ENCODE measurements around the gene SCAMP2.

Gene SCAMP2

GRCh38 chr15:74838137-74838516 lies 35.0 kb downstream of the SCAMP2 start:
- no peak for DNase-seq (ENCODE audit: low read depth)

- no peak for DNase-seq (ENCODE audit: low read depth)
These were observed 35.6 kb downstream of the SCAMP2 start for GRCh38 chr15:74837482-74838136.

DNA sequence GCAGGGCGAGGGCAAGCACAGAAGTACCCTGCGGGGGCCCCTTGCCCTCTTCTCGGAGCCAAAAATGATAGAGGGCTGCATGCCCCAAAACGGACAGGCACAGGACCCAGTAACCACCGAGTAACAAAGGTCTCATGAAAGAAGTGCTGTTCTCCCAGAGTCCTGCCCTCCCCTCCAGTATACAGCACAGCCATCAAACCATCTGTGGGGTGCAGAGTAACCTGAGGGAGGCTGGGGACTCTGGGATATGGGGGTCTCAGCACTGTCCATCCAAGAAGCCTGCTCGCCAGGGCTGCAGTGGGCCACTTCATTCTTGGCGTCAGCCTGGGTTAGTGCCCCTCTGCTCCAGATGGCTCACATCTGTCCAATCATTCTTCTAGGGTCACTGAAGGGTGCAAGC lies 36.3 kb downstream of the SCAMP2 start:
- no peak for DNase-seq (ENCODE audit: low read depth)

DNA sequence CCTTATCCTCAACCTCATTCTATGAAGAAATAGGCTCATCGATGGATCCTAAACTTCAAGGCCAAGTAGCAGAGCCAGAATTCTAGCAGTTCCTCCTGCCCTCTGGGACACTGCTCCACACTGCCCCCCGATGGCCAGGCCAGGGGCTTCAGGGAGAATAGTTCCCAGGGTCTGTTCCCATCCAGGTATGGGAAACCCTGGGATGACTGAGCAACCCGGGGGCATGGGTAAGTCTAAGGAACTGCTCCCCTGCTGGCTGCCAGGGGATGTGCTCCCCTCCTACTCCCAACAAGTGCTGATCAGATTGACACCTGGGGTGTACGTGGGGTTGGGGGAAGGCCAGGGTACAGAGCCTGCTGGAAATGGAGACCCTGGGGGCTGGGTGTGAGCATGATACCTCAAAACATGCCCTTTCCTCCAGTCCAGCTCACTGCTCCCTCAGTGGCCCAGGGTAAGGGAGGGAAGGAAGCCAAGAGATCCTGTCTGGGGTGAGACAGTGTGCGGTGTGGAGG lies 37.8 kb downstream of the SCAMP2 start:
- DNase-seq (ENCODE audit: low read depth) = no peak

- DNase-seq (ENCODE audit: low read depth) = no peak
These were observed 39.6 kb downstream of the SCAMP2 start for GRCh38 chr15:74833376-74834107.

GRCh38 chr15:74832826-74833225 lies 40.3 kb downstream of the SCAMP2 start:
- DNase-seq (ENCODE audit: low read depth) = no peak

GRCh38 chr15:74831813-74832495 lies 41.2 kb downstream of the SCAMP2 start:
- no peak for DNase-seq (ENCODE audit: low read depth)

DNA sequence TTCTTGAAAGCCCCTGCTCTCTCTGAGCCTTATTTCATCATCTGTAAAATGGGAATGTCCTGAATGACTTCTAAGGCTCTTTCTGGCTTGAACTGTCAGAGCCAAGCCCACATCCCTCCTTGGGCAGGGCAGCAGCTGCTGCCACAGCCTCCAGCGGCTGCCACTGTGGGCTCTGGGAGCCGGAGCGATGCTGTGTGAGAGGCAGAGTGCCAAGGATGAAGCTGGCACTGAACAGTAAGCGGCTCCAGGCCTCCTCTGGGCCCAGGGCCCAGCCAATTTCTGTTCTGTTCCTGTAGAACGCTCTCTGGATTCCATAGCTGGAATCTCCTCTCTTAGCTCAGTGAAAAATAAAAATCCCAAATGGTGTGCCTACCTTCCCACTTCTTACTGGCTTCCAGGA lies 42.3 kb downstream of the SCAMP2 start:
- no peak for DNase-seq (ENCODE audit: low read depth)

DNA sequence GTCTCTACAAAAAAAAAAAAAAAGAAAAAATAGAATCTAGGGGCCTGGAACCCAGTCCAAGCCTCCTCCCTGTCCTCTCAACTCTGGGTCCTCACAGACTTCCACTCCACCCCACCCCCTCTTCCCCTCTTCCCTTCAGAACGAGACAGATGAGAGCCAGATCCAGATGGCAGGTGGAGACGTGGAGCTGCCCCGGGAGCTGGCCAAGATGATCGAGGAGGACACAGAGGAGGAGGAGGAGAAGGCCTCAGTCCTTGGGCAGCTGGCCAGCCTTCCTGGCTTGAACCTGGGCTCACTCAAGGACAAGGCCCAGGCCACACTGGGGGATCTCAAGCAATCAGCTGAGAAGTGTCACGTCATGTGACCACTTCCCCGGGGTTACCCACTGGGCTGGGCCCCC lies 43.2 kb downstream of the SCAMP2 start:
- no peak for DNase-seq (ENCODE audit: low read depth)

GRCh38 chr15:74829486-74829885 lies 43.7 kb downstream of the SCAMP2 start:
- DNase-seq (ENCODE audit: low read depth) = no peak

GRCh38 chr15:74828835-74829234 lies 44.3 kb downstream of the SCAMP2 start:
- DNase-seq (ENCODE audit: low read depth) = no peak

- DNase-seq (ENCODE audit: low read depth) = no peak
These were observed 45.6 kb downstream of the SCAMP2 start for GRCh38 chr15:74827614-74828013.

DNA sequence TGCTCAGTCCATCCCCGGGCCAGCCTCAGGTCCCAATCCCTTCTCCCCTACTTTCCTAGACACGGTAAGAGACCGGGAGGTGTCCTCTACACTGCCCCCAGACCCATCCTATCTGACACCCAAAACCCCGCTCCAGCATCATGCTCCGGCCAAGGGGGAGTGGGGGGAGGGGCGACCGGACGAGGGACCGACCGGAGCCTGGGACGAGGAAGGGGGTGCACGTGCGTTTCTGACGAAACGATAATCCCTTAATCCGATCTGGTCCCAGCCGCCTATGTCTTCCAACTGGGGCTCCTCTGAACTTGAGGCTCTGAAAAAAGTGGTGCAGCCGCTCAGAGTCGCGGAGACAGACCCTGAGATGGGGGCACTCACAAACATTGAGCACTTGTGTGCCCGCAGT lies 46.2 kb downstream of the SCAMP2 start:
- no peak for DNase-seq (ENCODE audit: low read depth)

GRCh38 chr15:74826364-74826819 lies 46.8 kb downstream of the SCAMP2 start, which contains the start of gene CPLX3:
CPLX3 (plus strand) TSS chr15:74826627; CDS start chr15:74826704, 77 bp downstream.
- no peak for DNase-seq (ENCODE audit: low read depth)

GRCh38 chr15:74825866-74826265 lies 47.3 kb downstream of the SCAMP2 start:
- DNase-seq (ENCODE audit: low read depth) = no peak

DNA sequence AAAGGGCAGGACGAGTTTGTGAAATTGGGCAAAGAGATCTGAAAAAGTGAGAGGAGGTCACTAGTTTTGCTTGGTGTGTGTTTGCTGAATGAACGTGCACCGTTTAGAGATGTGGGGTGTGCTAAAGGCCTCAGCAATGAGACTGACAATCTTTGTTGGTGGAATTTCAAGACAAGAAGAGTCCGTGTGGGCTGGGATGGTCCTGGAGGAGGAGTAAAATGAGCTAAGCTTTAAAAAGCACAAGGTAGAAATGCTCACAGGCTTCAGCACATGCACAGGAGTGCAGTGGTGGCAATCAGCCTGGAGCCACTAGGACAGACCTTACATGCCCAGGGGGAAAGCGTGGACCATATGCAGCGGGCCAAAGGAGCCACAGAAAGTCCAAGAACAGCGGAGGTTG lies 48.2 kb downstream of the SCAMP2 start:
- no peak for DNase-seq (ENCODE audit: low read depth)

- DNase-seq (ENCODE audit: low read depth) = no peak
These were observed 49.8 kb downstream of the SCAMP2 start for GRCh38 chr15:74823324-74823723.

- DNase-seq (ENCODE audit: low read depth) = no peak
These were observed 50.9 kb downstream of the SCAMP2 start for GRCh38 chr15:74822233-74822632.

GRCh38 chr15:74821790-74822158 lies 51.4 kb downstream of the SCAMP2 start:
- DNase-seq (ENCODE audit: low read depth) = no peak

GRCh38 chr15:74821091-74821789 lies 51.9 kb downstream of the SCAMP2 start:
- no peak for DNase-seq (ENCODE audit: low read depth)

DNA sequence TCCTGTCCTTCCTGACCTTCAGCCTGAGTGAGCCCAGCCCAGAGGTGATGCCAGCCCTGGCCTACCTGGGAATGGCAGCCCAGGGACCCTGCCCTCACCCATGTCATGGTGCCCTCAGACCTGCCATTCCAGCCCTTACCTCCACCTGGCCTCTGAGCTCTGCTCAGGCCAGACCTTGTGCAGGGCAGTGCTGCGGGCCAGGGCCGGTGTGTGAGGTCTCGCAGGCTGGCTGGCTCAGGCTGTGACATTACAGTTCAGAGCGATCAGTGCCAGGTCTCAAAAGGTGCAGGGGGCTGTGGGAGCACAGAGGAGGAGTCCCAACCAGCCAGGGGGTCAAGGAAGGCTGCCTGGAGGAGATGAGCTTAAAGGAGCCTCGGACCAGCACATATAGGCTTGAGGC lies 53.1 kb downstream of the SCAMP2 start:
- no peak for DNase-seq (ENCODE audit: low read depth)

DNA sequence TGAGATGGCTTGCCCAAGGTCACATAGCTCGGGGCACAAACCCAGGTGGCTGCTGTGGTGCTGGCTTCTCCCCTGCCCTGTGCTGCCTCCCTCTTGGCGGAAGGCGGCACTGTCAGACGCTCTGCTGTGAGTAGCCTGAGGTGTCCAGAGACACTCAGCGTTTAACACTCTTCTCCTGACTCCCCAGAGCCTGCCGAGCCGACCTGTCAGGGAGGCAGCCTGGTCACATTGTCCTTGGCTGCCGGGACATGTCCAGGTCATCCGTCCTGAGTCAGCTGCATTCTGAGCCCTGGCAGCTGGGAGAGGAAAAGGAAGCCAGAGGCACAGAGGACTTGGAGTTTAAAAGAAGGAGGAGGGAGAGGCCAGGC lies 55.8 kb downstream of the SCAMP2 start:
- DNase-seq (ENCODE audit: low read depth) = no peak

Measured in fibroblast of the conjunctiva (primary cell).